Neuronal stem cell (in vitro differentiated cells): ENCODE data around the gene KRTCAP2.
"Not testable (repeated sequence)": the region's sequence is repeated elsewhere in the genome, so short reads cannot be mapped to it uniquely, and the experiment has no call there.

Experiments
- DNase-seq: peaks from one replicate; pipeline ENCODE4 v3.0.0-alpha.2; 2013; ENCODE audit warnings: low spot score
- H2AFZ ChIP-seq: one replicate; pipeline ENCODE4 v1.6.1; 2013; ENCODE audit warnings: mild to moderate bottlenecking, low read length, inconsistent platforms
- H2AK5ac ChIP-seq: 2 replicates; pipeline ENCODE4 v1.6.1; 2013; ENCODE audit warnings: low read depth, mild to moderate bottlenecking, inconsistent platforms, low read length, moderate library complexity, mixed read lengths
- H2BK120ac ChIP-seq: 2 replicates; pipeline ENCODE4 v1.6.1; 2013; ENCODE audit warnings: low read depth, mild to moderate bottlenecking, inconsistent platforms, low read length, moderate library complexity, mixed read lengths
- H2BK12ac ChIP-seq: one replicate; pipeline ENCODE4 v1.6.1; 2013; ENCODE audit warnings: low read length, inconsistent platforms
- H2BK15ac ChIP-seq: 2 replicates; pipeline ENCODE4 v1.6.1; 2013; ENCODE audit warnings: mild to moderate bottlenecking, low read length, inconsistent platforms, mixed read lengths
- H2BK5ac ChIP-seq: one replicate; pipeline ENCODE4 v1.6.1; 2013; ENCODE audit warnings: inconsistent platforms, mild to moderate bottlenecking, low read length, moderate library complexity
- H3K14ac ChIP-seq: one replicate; pipeline ENCODE4 v1.6.1; 2013; ENCODE audit warnings: low read length, inconsistent platforms
- H3K18ac ChIP-seq: 2 replicates; pipeline ENCODE4 v1.6.1; 2013; ENCODE audit warnings: low read length, inconsistent platforms
- H3K23ac ChIP-seq: 2 replicates; pipeline ENCODE4 v1.6.1; 2013; ENCODE audit warnings: low read depth, mild to moderate bottlenecking, mixed read lengths, low read length, inconsistent platforms; ENCODE audit not compliant: poor library complexity
- H3K27ac ChIP-seq: replicated peaks from 3 replicates; pipeline ENCODE4 v1.5.1; 2013; ENCODE audit warnings: low read length, inconsistent platforms
- H3K27me3 ChIP-seq, 3 experiments: 2 replicates each; pipeline ENCODE4 v1.6.1; 2013; ENCODE audit warnings: low read length in 3 of 3, mild to moderate bottlenecking in 2 of 3, inconsistent platforms in 1 of 3, low read depth in 1 of 3, mixed read lengths in 1 of 3, moderate library complexity in 1 of 3; ENCODE audit not compliant: control insufficient read depth in 3 of 3, insufficient read depth in 3 of 3
- H3K36me3 ChIP-seq, 2 donors: replicated peaks in 1 of 2; 2 replicates each; pipeline ENCODE4 v1.6.1; 2013; ENCODE audit warnings: low read length in 2 of 2; ENCODE audit not compliant: control insufficient read depth in 2 of 2, insufficient read depth in 2 of 2
- H3K4ac ChIP-seq: 2 replicates; pipeline ENCODE4 v1.6.1; 2013; ENCODE audit warnings: inconsistent platforms, mild to moderate bottlenecking, low read length, moderate library complexity
- H3K4me1 ChIP-seq, 2 donors: 1 replicate in 1 of 2; 2 replicates in 1 of 2; pipeline ENCODE4 v1.6.1; 2013; ENCODE audit warnings: low read length in 2 of 2, low read depth in 1 of 2; ENCODE audit not compliant: control insufficient read depth in 2 of 2, insufficient read depth in 1 of 2
- H3K4me2 ChIP-seq: one replicate; pipeline ENCODE4 v1.6.1; 2013; ENCODE audit warnings: mild to moderate bottlenecking, low read length, inconsistent platforms; ENCODE audit not compliant: insufficient read depth, poor library complexity, severe bottlenecking
- H3K4me3 ChIP-seq, 2 donors: 2 replicates each; pipeline ENCODE4 v1.5.1; 2013; ENCODE audit warnings: low read length in 2 of 2, mild to moderate bottlenecking in 2 of 2, inconsistent platforms in 1 of 2, moderate library complexity in 1 of 2
- H3K79me1 ChIP-seq: one replicate; pipeline ENCODE4 v1.6.1; 2013; ENCODE audit warnings: low read depth, mild to moderate bottlenecking, inconsistent platforms, low read length, moderate library complexity
- H3K9ac ChIP-seq: one replicate; pipeline ENCODE4 v1.6.1; 2013; ENCODE audit warnings: mild to moderate bottlenecking, low read depth, low read length, inconsistent platforms; ENCODE audit not compliant: poor library complexity
- H3K9me3 ChIP-seq, 2 donors: replicated peaks in 1 of 2; 2 replicates each; pipeline versions ENCODE3 to v1.6.1; 2013; ENCODE audit warnings: low read length in 2 of 2, mild to moderate bottlenecking in 2 of 2, inconsistent platforms in 1 of 2, low read depth in 1 of 2, mixed read lengths in 1 of 2, moderate library complexity in 1 of 2; ENCODE audit not compliant: control insufficient read depth in 2 of 2, insufficient read depth in 1 of 2
- H4K8ac ChIP-seq: one replicate; pipeline ENCODE4 v1.6.1; 2013; ENCODE audit warnings: low read depth, mild to moderate bottlenecking, inconsistent platforms, low read length, moderate library complexity
- H4K91ac ChIP-seq: one replicate; pipeline ENCODE4 v1.6.1; 2013; ENCODE audit warnings: low read length, low read depth, mild to moderate bottlenecking, inconsistent platforms; ENCODE audit not compliant: poor library complexity
- WGBS, 2 donors: extraction: QIAGEN DNeasy Blood & Tissue Kit; methylation state at CpG; one replicate each; pipeline ENCODE4 v1.1.7; 2013; ENCODE audit warnings: missing lambda C conversion rate in 2 of 2, mixed read lengths in 1 of 2; ENCODE audit not compliant: insufficient read length in 2 of 2, insufficient replicate concordance in 1 of 2; ENCODE audit errors: extremely low coverage in 2 of 2; 5-methylcytosine and 5-hydroxymethylcytosine counted together

The KRTCAP2 gene

DNA sequence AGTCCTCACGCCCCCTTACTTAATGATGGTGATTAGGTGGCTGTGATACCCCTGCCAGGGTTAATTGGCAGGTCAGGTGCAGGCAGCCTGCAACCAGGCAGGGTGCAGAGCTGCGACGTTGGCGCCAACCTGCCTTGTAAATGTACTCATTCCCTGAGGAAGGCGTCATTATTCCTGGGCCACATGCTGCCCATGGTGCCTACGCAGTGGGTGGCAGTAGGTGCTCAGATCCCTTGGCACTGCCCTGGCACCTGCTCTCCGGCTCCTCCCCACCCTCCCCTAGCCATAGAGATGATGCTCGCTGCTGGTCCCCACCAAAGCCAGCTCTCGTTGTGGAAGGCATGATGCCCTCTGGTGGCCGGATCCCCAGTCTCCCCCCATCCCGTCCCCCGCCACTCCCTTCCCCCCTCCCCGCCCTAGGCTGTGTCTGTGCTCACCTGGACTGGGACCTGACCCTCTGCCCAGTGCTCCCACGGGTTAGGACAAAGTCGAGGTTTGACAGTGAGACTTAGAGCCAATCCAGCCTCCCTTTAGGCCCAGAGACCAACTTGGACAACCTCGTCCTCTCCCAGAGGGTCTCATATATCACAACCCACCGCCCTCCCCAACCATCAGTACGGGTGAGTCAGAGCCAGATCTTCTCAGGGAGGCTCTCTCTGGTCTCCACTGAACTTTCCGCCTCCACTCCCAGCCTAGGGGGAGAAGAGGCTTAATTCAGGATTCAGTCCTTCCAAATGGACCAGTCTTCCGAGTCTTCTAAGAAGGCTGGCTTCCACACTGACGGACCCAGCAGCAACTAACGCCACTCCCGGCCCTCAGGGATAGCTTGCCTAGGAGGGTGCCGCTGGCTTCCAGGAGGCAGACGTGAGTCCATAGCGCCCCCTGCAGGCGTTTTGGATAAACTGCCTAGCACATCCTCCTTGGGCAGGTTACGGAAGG, 5.7 kb downstream of the KRTCAP2 start:
- WGBS, 2 donors, result no CpG with 5 or more reads among the region's 28 CpGs
- H3K36me3 ChIP-seq, result peaks cover 10 to 33% of the 10 kb centered on the region in 2 donors
- DNase-seq, result peak; percentile 94

DNA sequence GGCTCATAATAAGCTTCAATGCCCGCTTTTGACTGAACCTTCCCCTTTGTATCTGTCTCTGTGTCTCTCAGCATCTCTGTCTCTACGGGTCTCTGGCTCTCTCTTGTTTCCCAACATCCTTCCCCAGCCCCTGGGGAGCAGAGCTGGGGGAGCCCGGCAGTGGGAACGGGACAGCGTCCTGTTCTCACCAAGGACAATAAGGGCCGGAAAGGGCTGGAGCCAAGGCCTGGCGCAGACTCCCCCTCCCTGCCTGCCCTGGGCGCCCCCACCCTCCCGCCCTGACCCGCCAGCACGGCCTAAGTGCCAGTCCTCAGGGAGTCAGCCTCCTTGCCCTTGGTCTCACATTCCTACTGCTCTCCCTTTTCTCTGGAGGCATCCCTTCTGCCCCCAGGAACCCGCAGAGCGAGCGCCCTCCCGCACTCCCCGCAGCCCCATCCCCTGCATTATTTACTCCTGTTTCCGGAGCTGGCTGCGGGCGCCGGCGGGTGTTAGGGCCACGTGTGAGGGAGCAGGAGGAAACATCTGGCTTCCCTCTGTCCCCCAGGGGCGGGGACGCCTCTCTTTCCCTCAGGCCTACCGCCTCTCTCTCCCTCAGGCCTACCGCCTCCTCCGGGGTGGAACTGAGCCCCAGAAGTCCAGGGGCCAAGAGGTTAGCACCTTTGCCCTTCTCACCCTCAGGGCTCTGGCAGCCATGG, 6.5 kb downstream of the KRTCAP2 start:
- Histone ChIP-seq H3K18ac (peak overlapping the region; percentile 81), H3K23ac (no peak overlapping the region), H2AK5ac (peak overlapping the region; percentile 16), H3K27me3 (peaks cover 0 to 5% (median 0%) of the 10 kb centered on the region in 3 experiments), H2AFZ (peak overlapping the region; percentile 87), H2BK120ac (no peak overlapping the region), H3K79me1 (no peaks in the 10 kb centered on the region), H3K9ac (peak overlapping the region; percentile 50), H4K91ac (no peak overlapping the region), H2BK12ac (no peak overlapping the region), H3K36me3 (peaks cover 10 to 30% of the 10 kb centered on the region in 2 donors), H3K4me3 (peak overlapping the region in 1 of 2 donors; percentile 25), H3K4me2 (peak overlapping the region; percentile 47), H4K8ac (no peak overlapping the region), H2BK5ac (peak overlapping the region; percentile 58), H3K27ac (peak overlapping the region; percentile 88), H2BK15ac (no peak overlapping the region), H3K4ac (no peak overlapping the region), H3K14ac (no peak overlapping the region), H3K9me3 (no peaks in the 10 kb centered on the region), H3K4me1 (peaks cover 14 to 17% of the 10 kb centered on the region in 2 donors)
- peak; percentile 62 for DNase-seq
- no CpG with 5 or more reads among the region's 27 CpGs for WGBS, 2 donors

More for the DNA sequence above, 5.7 kb downstream of the KRTCAP2 start:
- H3K9me3 ChIP-seq, result no peaks in the 10 kb centered on the region
- H2AFZ ChIP-seq, result peak overlapping the region; percentile 83
- H3K27me3 ChIP-seq, result no peaks in the 10 kb centered on the region
- no peak overlapping the region for H3K14ac ChIP-seq
- peak overlapping the region; percentile 16 for H2AK5ac ChIP-seq
- H2BK15ac ChIP-seq, result no peak overlapping the region
- H3K4ac ChIP-seq, result no peak overlapping the region
- H3K23ac ChIP-seq, result no peak overlapping the region
- H3K18ac ChIP-seq, result peak overlapping the region; percentile 81
- H2BK120ac ChIP-seq, result no peak overlapping the region
- H4K8ac ChIP-seq, result no peak overlapping the region
- H2BK5ac ChIP-seq, result peak overlapping the region; percentile 58
- H3K4me2 ChIP-seq, result peak overlapping the region; percentile 56
- peak overlapping the region; percentile 88 for H3K27ac ChIP-seq
- H3K4me1 ChIP-seq, result peaks cover 16 to 21% of the 10 kb centered on the region in 2 donors
- no peak overlapping the region for H4K91ac ChIP-seq
- H3K9ac ChIP-seq, result peak overlapping the region; percentile 50
- no peaks in the 10 kb centered on the region for H3K79me1 ChIP-seq
- H3K4me3 ChIP-seq, result peak overlapping the region in 1 of 2 donors; percentile 66
- no peak overlapping the region for H2BK12ac ChIP-seq

- H3K79me1 ChIP-seq, result no peaks in the 10 kb centered on the region
- H3K27ac ChIP-seq, result peak overlapping the region; percentile 88
- no peaks in the 10 kb centered on the region for H3K9me3 ChIP-seq
- H2AK5ac ChIP-seq, result no peak overlapping the region
- peaks cover 0 to 5% (median 0%) of the 10 kb centered on the region in 3 experiments for H3K27me3 ChIP-seq
- no peak overlapping the region for H3K23ac ChIP-seq
- no peak overlapping the region for H4K91ac ChIP-seq
- peak overlapping the region; percentile 87 for H2AFZ ChIP-seq
- WGBS, 2 donors, result no CpG with 5 or more reads among the region's 8 CpGs
- no peak overlapping the region for H2BK120ac ChIP-seq
- no peak overlapping the region for H3K4me3 ChIP-seq
- peaks cover 8 to 26% of the 10 kb centered on the region in 2 donors for H3K36me3 ChIP-seq
- H3K4me1 ChIP-seq, result peaks cover 14 to 17% of the 10 kb centered on the region in 2 donors
- no peak overlapping the region for H3K9ac ChIP-seq
- H2BK15ac ChIP-seq, result no peak overlapping the region
- no peak overlapping the region for H3K4ac ChIP-seq
- peak overlapping the region; percentile 46 for H3K4me2 ChIP-seq
- no peak for DNase-seq
- no peak overlapping the region for H2BK12ac ChIP-seq
- no peak overlapping the region for H4K8ac ChIP-seq
- H2BK5ac ChIP-seq, result peak overlapping the region; percentile 58
- H3K18ac ChIP-seq, result peak overlapping the region; percentile 55
- no peak overlapping the region for H3K14ac ChIP-seq
Measured at GRCh38 chr1:155166051-155166470, 7.0 kb downstream of the KRTCAP2 start.

DNA sequence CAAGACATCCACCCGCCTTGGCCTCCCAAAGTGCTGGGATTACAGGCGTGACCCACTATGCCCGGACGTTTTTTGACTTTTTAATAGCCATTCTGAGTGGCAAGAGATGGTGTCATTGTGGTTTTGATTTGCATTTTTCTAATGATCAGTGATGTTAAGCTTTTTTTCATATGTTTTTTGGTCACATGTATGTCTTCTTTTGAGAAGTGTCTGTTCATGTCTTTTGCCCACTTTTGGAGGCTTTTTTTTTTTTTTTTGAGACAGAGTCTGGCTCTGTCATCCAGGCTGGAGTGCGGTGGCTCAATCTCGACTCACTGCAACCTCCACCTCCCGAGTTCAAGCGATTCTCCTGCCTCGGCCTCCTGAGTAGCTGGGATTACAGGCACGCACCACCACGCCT, 8.5 kb downstream of the KRTCAP2 start:
- not testable (repeated sequence) for H3K23ac ChIP-seq, H2BK15ac ChIP-seq, H4K8ac ChIP-seq, H2BK12ac ChIP-seq, H3K14ac ChIP-seq, H3K18ac ChIP-seq, H3K9me3 ChIP-seq, H3K79me1 ChIP-seq, H3K27ac ChIP-seq, DNase-seq, H2AFZ ChIP-seq, H3K9ac ChIP-seq, H2AK5ac ChIP-seq, H4K91ac ChIP-seq, H3K4ac ChIP-seq, H3K27me3 ChIP-seq, H3K4me2 ChIP-seq, H3K4me3 ChIP-seq, H2BK120ac ChIP-seq, H2BK5ac ChIP-seq
- peaks cover 4 to 12% of the 10 kb centered on the region in 2 donors for H3K36me3 ChIP-seq
- H3K4me1 ChIP-seq, result peaks cover 14 to 17% of the 10 kb centered on the region in 2 donors
- no CpG with 5 or more reads among the region's 11 CpGs for WGBS, 2 donors
